Neural cell (in vitro differentiated cells): Measurements from ENCODE around the gene TMEM181.

Source experiments
- MXI1 ChIP-seq: fragments of 450-650 bp; conservative IDR thresholded peaks from 2 replicates; pipeline ENCODE4 v1.6.1; 2014; ENCODE audit warnings: antibody characterized with exemption, mild to moderate bottlenecking; ENCODE audit not compliant: poor library complexity, severe bottlenecking
- TF ChIP-seq, protein P1 (sequence below): fragments of 450-650 bp; IDR thresholded peaks from 2 replicates; pipeline ENCODE4 v1.5.1; 2014; ENCODE audit warnings: antibody characterized with exemption, mild to moderate bottlenecking, moderate library complexity; ENCODE audit not compliant: poor library complexity, severe bottlenecking

DNA sequence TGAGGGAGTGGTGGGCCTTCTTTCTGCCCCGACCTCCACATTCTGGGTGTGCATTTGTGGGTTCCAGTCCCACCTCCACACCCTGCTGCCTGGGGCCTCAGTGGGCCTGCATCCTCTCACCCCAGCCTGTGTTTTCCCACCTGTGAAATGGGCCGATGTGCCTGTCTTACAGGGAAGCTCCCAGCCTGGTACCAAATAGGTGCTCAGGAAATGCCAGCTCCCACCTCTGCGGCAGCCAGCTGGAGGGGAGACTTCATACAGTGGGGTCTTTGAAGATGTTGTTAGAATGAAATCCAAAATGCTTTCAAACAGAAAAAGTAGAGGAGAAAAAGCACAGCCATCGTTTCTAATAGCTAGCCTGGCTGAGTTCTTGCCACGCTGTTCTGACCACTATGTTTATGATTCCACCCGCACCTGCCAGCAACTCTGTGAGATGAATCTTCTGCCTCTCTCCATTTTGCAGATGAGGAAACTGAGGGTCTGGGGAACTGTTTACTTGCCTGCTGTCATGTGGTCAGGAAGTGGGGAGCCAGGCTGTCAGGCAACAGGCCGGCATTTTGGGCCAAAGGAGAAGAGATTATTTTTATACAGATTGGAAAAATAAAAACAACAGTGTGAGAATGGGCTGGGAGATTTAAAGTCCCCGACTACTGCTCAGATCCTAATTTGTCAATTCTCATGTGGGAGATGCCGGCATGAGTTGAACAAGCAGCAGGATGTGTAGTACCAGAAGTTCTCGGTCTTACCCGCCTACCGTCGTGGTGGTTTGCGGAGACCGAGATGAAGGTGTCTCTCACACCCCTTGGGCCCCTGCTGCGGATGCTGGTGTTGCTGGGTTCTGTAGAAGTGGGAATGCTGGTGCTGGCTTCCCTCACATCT is 4.6 kb downstream of the TMEM181 start:
- TF ChIP-seq, protein P1, sequence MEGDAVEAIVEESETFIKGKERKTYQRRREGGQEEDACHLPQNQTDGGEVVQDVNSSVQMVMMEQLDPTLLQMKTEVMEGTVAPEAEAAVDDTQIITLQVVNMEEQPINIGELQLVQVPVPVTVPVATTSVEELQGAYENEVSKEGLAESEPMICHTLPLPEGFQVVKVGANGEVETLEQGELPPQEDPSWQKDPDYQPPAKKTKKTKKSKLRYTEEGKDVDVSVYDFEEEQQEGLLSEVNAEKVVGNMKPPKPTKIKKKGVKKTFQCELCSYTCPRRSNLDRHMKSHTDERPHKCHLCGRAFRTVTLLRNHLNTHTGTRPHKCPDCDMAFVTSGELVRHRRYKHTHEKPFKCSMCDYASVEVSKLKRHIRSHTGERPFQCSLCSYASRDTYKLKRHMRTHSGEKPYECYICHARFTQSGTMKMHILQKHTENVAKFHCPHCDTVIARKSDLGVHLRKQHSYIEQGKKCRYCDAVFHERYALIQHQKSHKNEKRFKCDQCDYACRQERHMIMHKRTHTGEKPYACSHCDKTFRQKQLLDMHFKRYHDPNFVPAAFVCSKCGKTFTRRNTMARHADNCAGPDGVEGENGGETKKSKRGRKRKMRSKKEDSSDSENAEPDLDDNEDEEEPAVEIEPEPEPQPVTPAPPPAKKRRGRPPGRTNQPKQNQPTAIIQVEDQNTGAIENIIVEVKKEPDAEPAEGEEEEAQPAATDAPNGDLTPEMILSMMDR = no peak
- no peak for TF ChIP-seq MXI1
